SU-DHL-6 (cell line): ENCODE data around the gene SLU7.

Source experiments
- H2AFZ ChIP-seq: fragments of 200-600 bp; sonication (generic); 2 replicates; pipeline ENCODE4 v1.6.1; 2014; ENCODE audit warnings: low read depth, mild to moderate bottlenecking, moderate library complexity, mixed read lengths, antibody characterized with exemption, low read length; ENCODE audit not compliant: severe bottlenecking
- H3F3A ChIP-seq: fragments of 200-600 bp; shearing (Covaris generic); 2 replicates; pipeline ENCODE4 v1.6.0; 2016; ENCODE audit warnings: antibody characterized with exemption, mild to moderate bottlenecking; ENCODE audit not compliant: insufficient read depth
- H3K27ac ChIP-seq: fragments of 200-600 bp; sonication (generic); 2 replicates; pipeline ENCODE4 v1.5.1; 2016; ENCODE audit warnings: low read depth, mild to moderate bottlenecking, low read length, moderate library complexity, mixed read lengths
- H3K27me3 ChIP-seq: fragments of 200-600 bp; sonication (generic), shearing (Covaris generic); 2 replicates; pipeline ENCODE4 v1.6.0; 2014; ENCODE audit warnings: mild to moderate bottlenecking, low read length
- H3K36me3 ChIP-seq: fragments of 200-600 bp; sonication (generic); 2 replicates; pipeline ENCODE4 v1.6.1; 2014; ENCODE audit warnings: mild to moderate bottlenecking, low read length, mixed read lengths
- H3K4me2 ChIP-seq: fragments of 300-600, 200-600 bp; shearing (Covaris generic), sonication (generic); 2 replicates; pipeline ENCODE4 v1.6.0; 2014; ENCODE audit warnings: low read length, low read depth, mild to moderate bottlenecking; ENCODE audit not compliant: poor library complexity, severe bottlenecking
- H3K4me3 ChIP-seq: fragments of 200-600 bp; sonication (generic); 2 replicates; pipeline ENCODE4 v1.5.1; 2014; ENCODE audit warnings: antibody characterized with exemption, low read length, mild to moderate bottlenecking, mixed read lengths; ENCODE audit not compliant: insufficient read depth, poor library complexity, severe bottlenecking
- H3K79me2 ChIP-seq: fragments of 200-600 bp; sonication (generic); 2 replicates; pipeline ENCODE4 v1.6.1; 2014; ENCODE audit warnings: mild to moderate bottlenecking, low read length, moderate library complexity; ENCODE audit not compliant: insufficient read depth
- H3K9ac ChIP-seq: fragments of 200-600 bp; sonication (generic); 2 replicates; pipeline ENCODE4 v1.7.0; 2014; ENCODE audit warnings: mild to moderate bottlenecking, low read length
- H3K9me2 ChIP-seq: fragments of 200-600 bp; sonication (generic); replicated peaks from 2 replicates; pipeline ENCODE4 v1.6.1; 2014; ENCODE audit warnings: low read length; ENCODE audit not compliant: insufficient read depth
- H3K9me3 ChIP-seq: fragments of 200-600 bp; sonication (generic); 2 replicates; pipeline ENCODE4 v1.6.1; 2014; ENCODE audit warnings: low read length, mixed read lengths; ENCODE audit not compliant: insufficient read depth
- H4K20me1 ChIP-seq: fragments of 200-600 bp; sonication (generic); 2 replicates; pipeline ENCODE4 v1.6.1; 2014; ENCODE audit warnings: low read depth, mild to moderate bottlenecking, antibody characterized with exemption, low read length, moderate library complexity, mixed read lengths
- CTCF ChIP-seq: fragments of 200-600 bp; sonication (generic); IDR thresholded peaks from one replicate; pipeline ENCODE4 v1.5.1; 2017; ENCODE audit warnings: antibody characterized with exemption, mild to moderate bottlenecking, low read length, moderate library complexity; ENCODE audit not compliant: insufficient read depth, poor library complexity, severe bottlenecking
- EZH2phosphoT487 ChIP-seq: fragments of 200-600 bp; sonication (generic), shearing (Covaris generic); conservative IDR thresholded peaks from 2 replicates; pipeline ENCODE4 v1.6.1; 2018; ENCODE audit warnings: mild to moderate bottlenecking, antibody characterized with exemption, low read length, moderate library complexity, mixed read lengths

Gene SLU7

GRCh38 chr5:160354666-160355065 is 64.2 kb downstream of the SLU7 start:
- no peak overlapping the region for H2AFZ ChIP-seq
- no peaks in the 10 kb centered on the region for H4K20me1 ChIP-seq
- H3K36me3 ChIP-seq = no peaks in the 10 kb centered on the region
- no peak overlapping the region for H3K4me2 ChIP-seq
- no peaks in the 10 kb centered on the region for H3K27me3 ChIP-seq
- no peak overlapping the region for H3K4me3 ChIP-seq
- H3K9ac ChIP-seq = no peak overlapping the region
- no peak overlapping the region for H3K27ac ChIP-seq
- no peaks in the 10 kb centered on the region for H3F3A ChIP-seq
- TF ChIP-seq EZH2phosphoT487 = no peak
- no peak for TF ChIP-seq CTCF
- no peaks in the 10 kb centered on the region for H3K79me2 ChIP-seq
- H3K9me3 ChIP-seq = no peaks in the 10 kb centered on the region
- H3K9me2 ChIP-seq = no peaks in the 10 kb centered on the region

GRCh38 chr5:160353379-160353778 is 65.5 kb downstream of the SLU7 start:
- Histone ChIP-seq H3K9ac (no peak overlapping the region), H3K27me3 (no peaks in the 10 kb centered on the region), H3K36me3 (no peaks in the 10 kb centered on the region), H3K4me3 (no peak overlapping the region), H3F3A (no peaks in the 10 kb centered on the region), H3K79me2 (no peaks in the 10 kb centered on the region), H3K9me2 (no peaks in the 10 kb centered on the region), H3K9me3 (no peaks in the 10 kb centered on the region), H4K20me1 (no peaks in the 10 kb centered on the region), H3K4me2 (no peak overlapping the region), H3K27ac (no peak overlapping the region), H2AFZ (no peak overlapping the region)
- TF ChIP-seq EZH2phosphoT487 = no peak
- TF ChIP-seq CTCF = no peak

GRCh38 chr5:160352308-160352707 is 66.6 kb downstream of the SLU7 start:
- H3K79me2 ChIP-seq = no peaks in the 10 kb centered on the region
- no peaks in the 10 kb centered on the region for H4K20me1 ChIP-seq
- H3F3A ChIP-seq = no peaks in the 10 kb centered on the region
- no peak overlapping the region for H3K9ac ChIP-seq
- no peak for TF ChIP-seq CTCF
- no peak for TF ChIP-seq EZH2phosphoT487
- no peak overlapping the region for H2AFZ ChIP-seq
- no peak overlapping the region for H3K4me2 ChIP-seq
- no peaks in the 10 kb centered on the region for H3K27me3 ChIP-seq
- no peaks in the 10 kb centered on the region for H3K9me2 ChIP-seq
- no peaks in the 10 kb centered on the region for H3K9me3 ChIP-seq
- H3K36me3 ChIP-seq = no peaks in the 10 kb centered on the region
- no peak overlapping the region for H3K4me3 ChIP-seq
- H3K27ac ChIP-seq = no peak overlapping the region
